ENCODE measurements around the gene CLTA. TPM values are rescaled to one million over a fixed set of nuclear protein-coding genes. Genes with fewer than 3 reads are reported as not detected.
"Not testable (repeated sequence)": the region's sequence is repeated elsewhere in the genome, so short reads cannot be mapped to it uniquely, and the experiment has no call there.

Gene CLTA
- total RNA-seq, 1 donor from 2014 or later: 114 TPM

- Histone ChIP-seq H3K27me3 (ENCODE audit: control insufficient read depth in 3 of 3, insufficient read depth in 3 of 3, low read length in 3 of 3) (no peaks in the 10 kb centered on the region), H3K27ac (ENCODE audit: low read depth, low read length) (no peak overlapping the region), H3K9ac (ENCODE audit: low read depth in 1 of 3, low read length in 3 of 3) (no peak overlapping the region), H3K36me3 (ENCODE audit: control insufficient read depth in 3 of 3, insufficient read depth in 3 of 3, low read length in 3 of 3) (peaks cover 12 to 20% (median 15%) of the 10 kb centered on the region in 3 donors), H3K9me3 (ENCODE audit: control insufficient read depth in 3 of 3, low read length in 3 of 3) (no peaks in the 10 kb centered on the region), H3K4me1 (ENCODE audit: control insufficient read depth in 3 of 3, insufficient read depth in 3 of 3, low read length in 3 of 3) (peaks cover 0 to 6% (median 2%) of the 10 kb centered on the region in 3 donors), H3K4me3 (ENCODE audit: low read length in 3 of 3) (no peak overlapping the region)
Observed at GRCh38 chr9:36247356-36247755, 56.6 kb downstream of the CLTA start.

DNA sequence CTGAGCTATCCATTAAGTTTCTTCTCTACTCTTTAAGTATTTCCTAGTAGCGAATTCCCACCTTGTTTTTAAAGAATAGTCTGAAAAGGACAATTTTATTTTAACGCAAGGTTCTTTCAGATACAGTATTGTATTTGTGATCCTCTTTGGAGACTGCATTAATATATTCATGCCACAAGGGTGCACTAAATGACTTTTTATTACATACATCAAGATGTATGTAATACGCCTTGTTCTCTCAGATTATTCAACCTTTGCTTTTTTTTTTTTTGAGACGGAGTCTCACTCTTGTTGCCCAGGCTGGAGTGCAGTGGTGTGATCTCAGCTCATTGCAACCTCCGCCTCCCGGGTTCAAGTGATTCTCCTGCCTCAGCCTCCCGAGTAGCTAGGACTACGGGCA, 57.3 kb downstream of the CLTA start:
- H3K27me3 ChIP-seq (ENCODE audit: control insufficient read depth in 3 of 3, insufficient read depth in 3 of 3, low read length in 3 of 3); H3K4me3 ChIP-seq (ENCODE audit: low read length in 3 of 3); H3K9ac ChIP-seq (ENCODE audit: low read depth in 1 of 3, low read length in 3 of 3); H3K9me3 ChIP-seq (ENCODE audit: control insufficient read depth in 3 of 3, low read length in 3 of 3); H3K27ac ChIP-seq (ENCODE audit: low read depth, low read length); H3K4me1 ChIP-seq (ENCODE audit: control insufficient read depth in 3 of 3, insufficient read depth in 3 of 3, low read length in 3 of 3): not testable (repeated sequence)
- peaks cover 9 to 15% (median 15%) of the 10 kb centered on the region in 3 donors for H3K36me3 ChIP-seq (ENCODE audit: control insufficient read depth in 3 of 3, insufficient read depth in 3 of 3, low read length in 3 of 3)

GRCh38 chr9:36249189-36249588, 58.5 kb downstream of the CLTA start:
- H3K27me3 ChIP-seq (ENCODE audit: control insufficient read depth in 3 of 3, insufficient read depth in 3 of 3, low read length in 3 of 3): no peaks in the 10 kb centered on the region
- H3K9me3 ChIP-seq (ENCODE audit: control insufficient read depth in 3 of 3, low read length in 3 of 3): no peaks in the 10 kb centered on the region
- H3K36me3 ChIP-seq (ENCODE audit: control insufficient read depth in 3 of 3, insufficient read depth in 3 of 3, low read length in 3 of 3): peaks cover 8 to 12% (median 8%) of the 10 kb centered on the region in 3 donors
- no peak overlapping the region for H3K9ac ChIP-seq (ENCODE audit: low read depth in 1 of 3, low read length in 3 of 3)
- no peak overlapping the region for H3K27ac ChIP-seq (ENCODE audit: low read depth, low read length)
- H3K4me3 ChIP-seq (ENCODE audit: low read length in 3 of 3): no peak overlapping the region
- H3K4me1 ChIP-seq (ENCODE audit: control insufficient read depth in 3 of 3, insufficient read depth in 3 of 3, low read length in 3 of 3): peaks cover 0 to 6% (median 2%) of the 10 kb centered on the region in 3 donors

- H3K36me3 ChIP-seq (ENCODE audit: control insufficient read depth in 3 of 3, insufficient read depth in 3 of 3, low read length in 3 of 3): peaks cover 8 to 12% (median 8%) of the 10 kb centered on the region in 3 donors
- no peaks in the 10 kb centered on the region for H3K27me3 ChIP-seq (ENCODE audit: control insufficient read depth in 3 of 3, insufficient read depth in 3 of 3, low read length in 3 of 3)
- no peaks in the 10 kb centered on the region for H3K9me3 ChIP-seq (ENCODE audit: control insufficient read depth in 3 of 3, low read length in 3 of 3)
- peaks cover 0 to 6% (median 2%) of the 10 kb centered on the region in 3 donors for H3K4me1 ChIP-seq (ENCODE audit: control insufficient read depth in 3 of 3, insufficient read depth in 3 of 3, low read length in 3 of 3)
- H3K4me3 ChIP-seq (ENCODE audit: low read length in 3 of 3): no peak overlapping the region
- no peak overlapping the region for H3K27ac ChIP-seq (ENCODE audit: low read depth, low read length)
- no peak overlapping the region for H3K9ac ChIP-seq (ENCODE audit: low read depth in 1 of 3, low read length in 3 of 3)
Observed at GRCh38 chr9:36250079-36250478, 59.4 kb downstream of the CLTA start.

DNA sequence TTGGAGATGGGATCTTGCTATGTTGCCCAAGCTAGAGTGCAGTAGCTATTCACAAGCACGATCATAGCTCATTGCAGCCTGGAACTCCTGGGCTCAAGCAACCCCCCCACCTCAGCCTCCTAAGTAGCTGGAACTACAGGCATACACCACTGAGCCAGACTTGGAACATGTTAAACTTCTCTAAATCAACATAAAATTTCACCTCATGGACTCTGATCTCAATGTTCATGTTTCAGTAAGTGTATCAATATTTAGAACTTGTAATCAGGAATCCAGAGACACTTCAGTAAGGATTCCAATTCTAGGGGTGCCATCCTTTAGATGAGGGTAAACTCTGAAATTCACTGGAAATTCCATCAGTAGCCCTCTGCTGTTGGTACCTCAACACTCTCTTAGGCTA, 60.7 kb downstream of the CLTA start:
- Histone ChIP-seq H3K27ac (ENCODE audit: low read depth, low read length) (no peak overlapping the region), H3K9ac (ENCODE audit: low read depth in 1 of 3, low read length in 3 of 3) (no peak overlapping the region), H3K36me3 (ENCODE audit: control insufficient read depth in 3 of 3, insufficient read depth in 3 of 3, low read length in 3 of 3) (peaks cover 0 to 2% (median under 1%) of the 10 kb centered on the region in 3 donors), H3K9me3 (ENCODE audit: control insufficient read depth in 3 of 3, low read length in 3 of 3) (no peaks in the 10 kb centered on the region), H3K4me3 (ENCODE audit: low read length in 3 of 3) (no peak overlapping the region), H3K27me3 (ENCODE audit: control insufficient read depth in 3 of 3, insufficient read depth in 3 of 3, low read length in 3 of 3) (no peaks in the 10 kb centered on the region), H3K4me1 (ENCODE audit: control insufficient read depth in 3 of 3, insufficient read depth in 3 of 3, low read length in 3 of 3) (peaks cover 0 to 6% (median 2%) of the 10 kb centered on the region in 3 donors)

DNA sequence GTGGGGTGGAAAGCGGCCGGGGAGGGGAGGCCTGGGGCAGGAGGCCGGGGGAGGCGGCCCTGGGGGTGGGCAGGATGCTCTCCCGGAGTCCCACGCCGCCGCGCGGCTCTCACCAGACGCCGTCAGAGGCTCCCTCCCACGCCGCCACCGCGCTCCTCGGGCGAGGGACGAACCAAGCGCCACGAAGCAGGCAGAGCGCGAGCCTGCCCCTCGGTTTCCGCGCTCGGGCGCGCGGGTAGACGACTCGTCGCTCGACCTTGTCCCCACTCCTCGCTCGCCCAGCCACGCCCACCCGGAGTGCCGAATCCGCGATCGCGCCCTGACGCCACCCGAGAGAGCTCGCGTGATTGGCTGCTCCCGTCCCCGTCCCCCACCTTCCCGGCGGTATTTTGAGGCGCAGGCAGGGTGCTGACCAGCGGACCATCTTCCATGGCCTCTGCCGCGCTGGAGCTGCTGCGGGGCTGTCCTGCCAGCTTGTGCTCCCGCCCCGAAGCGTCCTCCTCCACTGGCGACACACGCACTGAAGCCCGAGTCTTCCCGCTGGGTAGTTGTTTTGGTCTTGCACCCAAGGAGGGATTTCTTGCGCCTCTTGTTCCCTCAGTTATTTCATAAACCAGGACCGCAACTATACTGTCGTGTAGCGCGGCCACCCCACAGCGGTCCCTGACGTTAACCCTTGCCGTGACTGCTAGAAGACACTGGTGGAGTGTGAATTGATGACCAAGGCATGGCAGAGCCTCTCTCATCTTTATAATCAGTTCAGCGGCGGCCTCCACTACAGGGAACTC, 67.7 kb downstream of the CLTA start, which contains the start of gene GNE:
GNE (minus strand) TSS at position 241 of the 788 bp plus-strand sequence. CDS start 9,093 bp downstream, outside the sequence.
- no peaks in the 10 kb centered on the region for H3K27me3 ChIP-seq (ENCODE audit: control insufficient read depth in 3 of 3, insufficient read depth in 3 of 3, low read length in 3 of 3)
- peak within 1 kb of the TSS; percentile 92 to 94 (median 94) for H3K4me3 ChIP-seq (ENCODE audit: low read length in 3 of 3)
- H3K36me3 ChIP-seq (ENCODE audit: control insufficient read depth in 3 of 3, insufficient read depth in 3 of 3, low read length in 3 of 3): no peaks in the 10 kb centered on the region
- H3K9ac ChIP-seq (ENCODE audit: low read depth in 1 of 3, low read length in 3 of 3): peak within 1 kb of the TSS; percentile 91 to 96 (median 94)
- peaks cover 6 to 10% (median 8%) of the 10 kb centered on the region in 3 donors for H3K4me1 ChIP-seq (ENCODE audit: control insufficient read depth in 3 of 3, insufficient read depth in 3 of 3, low read length in 3 of 3)
- peak within 1 kb of the TSS; percentile 93 for H3K27ac ChIP-seq (ENCODE audit: low read depth, low read length)
- no peaks in the 10 kb centered on the region for H3K9me3 ChIP-seq (ENCODE audit: control insufficient read depth in 3 of 3, low read length in 3 of 3)

DNA sequence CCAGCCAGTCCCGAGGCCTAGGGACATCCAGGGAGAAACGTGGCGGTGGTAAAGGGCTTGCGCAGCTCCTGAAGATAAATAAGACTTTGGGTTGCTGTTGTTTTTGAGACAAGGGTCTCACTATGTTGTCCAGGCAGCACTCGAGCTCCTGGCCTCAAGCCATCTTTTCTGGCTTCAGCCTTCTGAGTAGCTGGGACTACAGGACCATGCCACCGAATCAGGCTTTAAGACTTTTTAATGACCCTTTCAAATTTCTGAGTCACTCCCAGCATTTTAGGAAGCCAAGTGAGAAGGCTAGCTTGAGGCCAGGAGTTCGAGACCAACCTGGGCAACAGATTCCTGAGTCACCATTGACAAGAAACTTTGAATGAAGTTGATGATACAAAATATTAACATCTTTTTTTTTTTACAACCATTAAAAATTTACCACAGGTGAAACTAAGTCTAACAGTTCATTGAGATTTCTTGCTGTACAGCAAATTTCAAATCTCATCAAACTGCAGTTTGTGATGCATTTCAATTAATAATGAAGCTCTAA, 68.3 kb downstream of the CLTA start:
- Histone ChIP-seq H3K27me3 (ENCODE audit: control insufficient read depth in 3 of 3, insufficient read depth in 3 of 3, low read length in 3 of 3) (no peaks in the 10 kb centered on the region), H3K9ac (ENCODE audit: low read depth in 1 of 3, low read length in 3 of 3) (peak overlapping the region; percentile 91 to 96 (median 94)), H3K4me1 (ENCODE audit: control insufficient read depth in 3 of 3, insufficient read depth in 3 of 3, low read length in 3 of 3) (peaks cover 6 to 10% (median 8%) of the 10 kb centered on the region in 3 donors), H3K27ac (ENCODE audit: low read depth, low read length) (peak overlapping the region; percentile 93), H3K36me3 (ENCODE audit: control insufficient read depth in 3 of 3, insufficient read depth in 3 of 3, low read length in 3 of 3) (no peaks in the 10 kb centered on the region), H3K9me3 (ENCODE audit: control insufficient read depth in 3 of 3, low read length in 3 of 3) (no peaks in the 10 kb centered on the region), H3K4me3 (ENCODE audit: low read length in 3 of 3) (peak overlapping the region; percentile 92 to 94 (median 94))

Other genes starting within 250 kb of the CLTA start
- not detected for gene OR2S2, start 232.8 kb upstream of the CLTA start, total RNA-seq
- gene RECK, start 154.0 kb upstream of the CLTA start, total RNA-seq: 14.6 TPM
- 69.4 TPM for gene GLIPR2, start 54.2 kb upstream of the CLTA start, total RNA-seq
- 1.0 TPM for gene CCIN, start 21.5 kb upstream of the CLTA start, total RNA-seq
- 15.1 TPM for gene GNE, start 67.5 kb downstream of the CLTA start, total RNA-seq
- gene RNF38, start 209.3 kb downstream of the CLTA start, total RNA-seq: 16.7 TPM